ENCODE results near the gene DHRSX.
"Not testable (repeated sequence)": the region's sequence is repeated elsewhere in the genome, so short reads cannot be mapped to it uniquely, and the experiment has no call there.

DHRSX gene

GRCh38 chrX:2388669-2389068, 112.1 kb downstream of the DHRSX start:
- no peak for DNase-seq

- no peak for DNase-seq
These were observed 113.0 kb downstream of the DHRSX start for GRCh38 chrX:2387614-2388239.

GRCh38 chrX:2385224-2385623, 115.6 kb downstream of the DHRSX start:
- no peak for DNase-seq

GRCh38 chrX:2384486-2384885, 116.3 kb downstream of the DHRSX start:
- DNase-seq: no peak

GRCh38 chrX:2383735-2384134, 117.0 kb downstream of the DHRSX start:
- DNase-seq: no peak

- DNase-seq: no peak
These were observed 117.6 kb downstream of the DHRSX start for GRCh38 chrX:2383144-2383543.

- DNase-seq: not testable (repeated sequence)
These were observed 118.2 kb downstream of the DHRSX start for GRCh38 chrX:2382433-2383048.

GRCh38 chrX:2376166-2376565, 124.6 kb downstream of the DHRSX start:
- no peak for DNase-seq

- DNase-seq: no peak
These were observed 126.7 kb downstream of the DHRSX start for GRCh38 chrX:2374086-2374485.

- no peak for DNase-seq
These were observed 127.2 kb downstream of the DHRSX start for GRCh38 chrX:2373615-2374014.

GRCh38 chrX:2371026-2371711, 129.6 kb downstream of the DHRSX start:
- no peak for DNase-seq

GRCh38 chrX:2370456-2370855, 130.3 kb downstream of the DHRSX start:
- DNase-seq: no peak

- no peak for DNase-seq
These were observed 131.6 kb downstream of the DHRSX start for GRCh38 chrX:2369206-2369605.

GRCh38 chrX:2360731-2361130, 140.0 kb downstream of the DHRSX start:
- DNase-seq: no peak

GRCh38 chrX:2359522-2359921, 141.3 kb downstream of the DHRSX start:
- not testable (repeated sequence) for DNase-seq

- no peak for DNase-seq
These were observed 148.5 kb downstream of the DHRSX start for GRCh38 chrX:2351999-2352995.

GRCh38 chrX:2351321-2351720, 149.5 kb downstream of the DHRSX start:
- no peak for DNase-seq

GRCh38 chrX:2350703-2351102, 150.1 kb downstream of the DHRSX start:
- DNase-seq: not testable (repeated sequence)

- not testable (repeated sequence) for DNase-seq
These were observed 150.7 kb downstream of the DHRSX start for GRCh38 chrX:2350036-2350435.

- no peak for DNase-seq
These were observed 152.6 kb downstream of the DHRSX start for GRCh38 chrX:2348211-2348610.

GRCh38 chrX:2346158-2346557, 154.6 kb downstream of the DHRSX start:
- no peak for DNase-seq

- no peak for DNase-seq
These were observed 155.2 kb downstream of the DHRSX start for GRCh38 chrX:2345562-2345961.

GRCh38 chrX:2343413-2343812, 157.4 kb downstream of the DHRSX start:
- DNase-seq: no peak

Data from stimulated activated CD4-positive, alpha-beta T cell treated with anti-CD3 and anti-CD28 coated beads, Interleukin-4, amount 100 ng/mL, for 4 hours (primary cell).